Right lobe of liver (tissue), 6 donors: ENCODE data around the gene FNDC4. TPM values are rescaled to one million over a fixed set of nuclear protein-coding genes. Genes with fewer than 3 reads are reported as not detected.
"Not testable (repeated sequence)": the region's sequence is repeated elsewhere in the genome, so short reads cannot be mapped to it uniquely, and the experiment has no call there.

Source experiments
- ATAC-seq, 4 donors: fragments of 200-7000 bp; cut with Tn5 transposase; one replicate each; pipeline ENCODE4 v1.9.1; 2020; ENCODE audit warnings: mild to moderate bottlenecking in 4 of 4, moderate library complexity in 4 of 4
- DNase-seq, 3 donors: peaks; one replicate each; pipeline ENCODE4 v3.0.0-alpha.2; 2020
- H3K27ac ChIP-seq, 3 donors: fragments of 200-600 bp; one replicate each; pipeline ENCODE4 v1.8.0; 2022
- H3K27me3 ChIP-seq, 2 donors: fragments of 200-600 bp; one replicate each; pipeline ENCODE4 v1.8.0; 2022
- H3K36me3 ChIP-seq, 4 donors: fragments of 200-600 bp; sonication (generic) in 1 of 4; one replicate each; pipeline versions ENCODE4 v1.5.1 to v1.8.0; 2017 to 2022; ENCODE audit warnings: control low read depth in 1 of 4
- H3K4me1 ChIP-seq, 4 donors: fragments of 200-600 bp; sonication (generic) in 1 of 4; one replicate each; pipeline versions ENCODE4 v1.5.1 to v1.8.0; 2017 to 2022; ENCODE audit warnings: control low read depth in 1 of 4
- H3K4me3 ChIP-seq, 3 donors: fragments of 200-600 bp; one replicate each; pipeline ENCODE4 v1.8.0; 2022
- H3K9me3 ChIP-seq, 4 donors: fragments of 200-600 bp; sonication (generic) in 1 of 4; one replicate each; pipeline versions ENCODE4 v1.5.1 to v1.8.0; 2017 to 2022; ENCODE audit warnings: control low read depth in 1 of 4
- POLR2A ChIP-seq: fragments of 450-650 bp; IDR thresholded peaks from one replicate; pipeline ENCODE4 v1.6.1; 2017; ENCODE audit warnings: antibody characterized with exemption, mild to moderate bottlenecking
- WGBS: methylation state at CpG from one replicate; pipeline ENCODE4 v1.1.6; 2018; ENCODE audit warnings: low coverage, low lambda C conversion rate; ENCODE audit not compliant: insufficient coverage; ENCODE audit errors: missing lambda C conversion rate; 5-methylcytosine and 5-hydroxymethylcytosine counted together
- intact Hi-C, 2 donors: fragments of 100-400 bp; cut with DNase I; formaldehyde crosslinking; loops; one replicate each; pipeline versions ENCODE4 v1.11.2 to v1.14.1; 2022
- long read RNA-seq: library from polyadenylated mRNA; unstranded; transcript quantifications from one replicate; pipeline ENCODE4 v2.0.0, GENCODE V29; 2019
- total RNA-seq, 6 experiments: library from RNA; depleted of rRNA in 2 of 6; stranded (reverse); fragments of >200 nt in 2 of 6; fragmentation: NEBNext Ultra II Directional in 3 of 6; extraction: Animal tissue kit (Norgen Biotek cat#: 25700) in 3 of 6; gene quantifications; one replicate each; pipeline versions ENCODE4 v1.1.0 to v1.2.4, GENCODE V29; 2016 to 2023
- TF ChIP-seq, protein P1 (sequence below), 4 donors: fragments of 200-600 bp in 3 of 4; fragments of 450-650 bp in 1 of 4; IDR thresholded peaks; one replicate each; pipeline versions ENCODE4 v1.5.1 to v1.8.0; 2016 to 2022; ENCODE audit warnings: antibody characterized with exemption in 4 of 4, mild to moderate bottlenecking in 2 of 4
- donor health status: DM: no; HTN: yes; CAD: no.
- donor health status: DM: no; HTN: no; CAD: no.
- donor health status: DM: no; HTN: no; CAD: no.
- donor health status: DM: no; HTN: yes; CAD: no.
- donor health status: DM: no; HTN: yes; CAD: no.

Gene FNDC4, protein sequence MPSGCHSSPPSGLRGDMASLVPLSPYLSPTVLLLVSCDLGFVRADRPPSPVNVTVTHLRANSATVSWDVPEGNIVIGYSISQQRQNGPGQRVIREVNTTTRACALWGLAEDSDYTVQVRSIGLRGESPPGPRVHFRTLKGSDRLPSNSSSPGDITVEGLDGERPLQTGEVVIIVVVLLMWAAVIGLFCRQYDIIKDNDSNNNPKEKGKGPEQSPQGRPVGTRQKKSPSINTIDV
- 100 to 1,000 TPM in 2 of 6 experiments, 10 to 100 TPM in 4; 29.9 to 123 (median 65.1) TPM for total RNA-seq
- long read RNA-seq, partial matches to known transcripts, result 8 of 8 reads
- long read RNA-seq, other reads (novel, unspliced or antisense), result 0 of 8 reads

DNA sequence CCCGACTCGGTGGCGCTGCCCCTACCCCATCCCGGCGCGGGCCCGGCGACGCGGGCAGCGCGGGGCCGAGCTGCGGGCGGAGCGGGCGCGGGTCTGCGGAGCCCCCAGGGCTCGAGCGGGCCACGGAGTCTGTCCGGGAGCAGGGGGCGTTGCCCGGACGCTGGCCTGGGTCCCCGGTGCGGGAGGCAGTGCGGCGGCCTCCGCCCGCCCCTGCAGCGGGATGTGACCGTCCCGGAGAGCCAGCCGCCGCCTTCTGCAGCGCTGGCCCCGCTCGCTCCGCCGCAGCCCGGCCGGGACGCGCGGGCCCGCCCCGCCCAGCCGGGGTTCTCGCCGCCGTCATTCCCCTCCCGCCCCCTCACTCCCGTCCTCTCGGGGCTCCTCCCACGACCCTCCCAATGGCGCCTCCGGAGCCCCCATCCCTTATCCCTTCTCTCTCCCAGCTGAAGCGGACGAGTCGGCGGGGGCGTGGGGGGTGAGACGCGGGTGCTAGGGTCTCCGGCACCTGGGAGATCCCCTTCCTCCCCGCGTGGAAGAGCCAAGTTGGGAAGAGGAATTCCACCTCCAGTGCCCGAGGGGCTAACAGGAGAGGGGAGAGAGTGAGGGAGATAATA lies at the start of gene FNDC4:
Gene FNDC4, minus strand, starts transcription at position 257 of the 611 bp plus-strand sequence. CDS start 521 bp downstream, outside the sequence.
- Histone ChIP-seq H3K4me1 (peaks cover 0 to 43% (median 9%) of the 10 kb centered on the region in 4 donors), H3K36me3 (peaks cover 0 to 7% (median 0%) of the 10 kb centered on the region in 4 donors), H3K9me3 (no peaks in the 10 kb centered on the region), H3K27me3 (no peaks in the 10 kb centered on the region), H3K27ac (peak within 1 kb of the TSS; percentile 81 to 95 (median 92)), H3K4me3 (peak within 1 kb of the TSS; percentile 58 to 73 (median 63))
- WGBS, result 0% methylated on average over 11 of the region's 70 CpGs
- DNase-seq (peak; percentile 48 to 58 (median 56)), ATAC-seq (peak; percentile 3 to 33 (median 16))
- intact Hi-C loops, result no loop called here
- TF ChIP-seq, protein P1, sequence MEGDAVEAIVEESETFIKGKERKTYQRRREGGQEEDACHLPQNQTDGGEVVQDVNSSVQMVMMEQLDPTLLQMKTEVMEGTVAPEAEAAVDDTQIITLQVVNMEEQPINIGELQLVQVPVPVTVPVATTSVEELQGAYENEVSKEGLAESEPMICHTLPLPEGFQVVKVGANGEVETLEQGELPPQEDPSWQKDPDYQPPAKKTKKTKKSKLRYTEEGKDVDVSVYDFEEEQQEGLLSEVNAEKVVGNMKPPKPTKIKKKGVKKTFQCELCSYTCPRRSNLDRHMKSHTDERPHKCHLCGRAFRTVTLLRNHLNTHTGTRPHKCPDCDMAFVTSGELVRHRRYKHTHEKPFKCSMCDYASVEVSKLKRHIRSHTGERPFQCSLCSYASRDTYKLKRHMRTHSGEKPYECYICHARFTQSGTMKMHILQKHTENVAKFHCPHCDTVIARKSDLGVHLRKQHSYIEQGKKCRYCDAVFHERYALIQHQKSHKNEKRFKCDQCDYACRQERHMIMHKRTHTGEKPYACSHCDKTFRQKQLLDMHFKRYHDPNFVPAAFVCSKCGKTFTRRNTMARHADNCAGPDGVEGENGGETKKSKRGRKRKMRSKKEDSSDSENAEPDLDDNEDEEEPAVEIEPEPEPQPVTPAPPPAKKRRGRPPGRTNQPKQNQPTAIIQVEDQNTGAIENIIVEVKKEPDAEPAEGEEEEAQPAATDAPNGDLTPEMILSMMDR (IDR thresholded peaks at IDR 0.05), result no peak
- peak; percentile 82 for TF ChIP-seq POLR2A

DNA sequence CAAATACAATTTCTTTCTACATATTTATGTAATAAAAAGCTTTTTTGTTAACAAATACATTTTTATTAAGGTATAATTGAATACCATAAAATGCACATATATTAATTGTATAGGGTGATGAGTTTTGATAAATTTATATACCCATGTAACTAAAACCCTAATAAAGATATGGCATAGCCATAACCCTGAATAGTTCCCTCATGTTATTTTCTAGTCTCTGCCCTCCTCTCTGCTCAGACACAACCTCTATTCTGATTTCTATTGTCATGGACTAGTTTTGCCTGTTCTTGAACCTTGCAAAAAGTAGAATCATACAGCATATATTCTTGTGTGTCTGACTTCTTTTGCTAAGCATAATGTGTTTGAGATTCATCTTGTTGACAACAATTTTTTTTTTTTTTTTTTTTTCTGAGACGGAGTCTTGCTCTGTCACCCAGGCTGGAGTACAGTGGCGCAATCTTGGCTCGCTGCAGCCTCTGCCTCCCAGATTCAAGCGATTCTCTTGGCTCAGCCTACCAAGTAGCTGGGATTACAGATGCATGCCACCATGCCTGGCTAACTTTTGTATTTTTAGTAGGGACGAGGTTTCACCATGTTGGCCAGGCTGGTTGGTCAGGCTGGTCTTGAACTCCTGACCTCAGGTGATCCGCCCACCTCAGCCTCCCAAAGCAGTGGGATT lies 49.3 kb upstream of the FNDC4 start:
- H3K4me3 ChIP-seq, result no peak overlapping the region
- 84% methylated on average over 6 of the region's 6 CpGs for WGBS
- DNase-seq (no peak), ATAC-seq (no peak)
- intact Hi-C loops, result no loop called here
- H3K36me3 ChIP-seq, result no peaks in the 10 kb centered on the region
- TF ChIP-seq POLR2A, result no peak
- TF ChIP-seq, protein P1 (IDR thresholded peaks at IDR 0.05), result no peak
- H3K9me3 ChIP-seq, result no peaks in the 10 kb centered on the region
- no peak overlapping the region for H3K27ac ChIP-seq
- no peaks in the 10 kb centered on the region for H3K27me3 ChIP-seq
- H3K4me1 ChIP-seq, result no peaks in the 10 kb centered on the region

DNA sequence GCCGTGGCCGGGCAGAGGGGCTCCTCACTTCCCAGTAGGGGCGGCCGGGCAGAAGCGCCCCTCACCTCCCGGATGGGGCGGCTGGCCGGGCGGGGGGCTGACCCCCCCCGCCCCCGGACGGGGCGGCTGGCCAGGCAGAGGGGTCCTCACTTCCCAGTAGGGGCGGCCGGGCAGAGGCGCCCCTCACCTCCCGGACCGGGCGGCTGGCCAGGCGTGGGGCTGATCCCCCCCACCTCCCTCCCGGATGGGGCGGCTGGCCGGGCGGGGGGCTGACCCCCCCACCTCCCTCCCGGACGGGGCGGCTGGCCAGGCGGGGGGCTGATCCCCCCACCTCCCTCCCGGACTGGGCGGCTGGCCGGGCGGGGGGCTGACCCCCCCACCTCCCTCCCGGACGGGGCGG lies 44.6 kb upstream of the FNDC4 start:
- H3K9me3 ChIP-seq, H3K4me3 ChIP-seq, H3K27me3 ChIP-seq, ATAC-seq, H3K4me1 ChIP-seq, H3K36me3 ChIP-seq, DNase-seq, intact Hi-C loops, H3K27ac ChIP-seq: not testable (repeated sequence)
- WGBS, result 95% methylated on average over 4 of the region's 35 CpGs

DNA sequence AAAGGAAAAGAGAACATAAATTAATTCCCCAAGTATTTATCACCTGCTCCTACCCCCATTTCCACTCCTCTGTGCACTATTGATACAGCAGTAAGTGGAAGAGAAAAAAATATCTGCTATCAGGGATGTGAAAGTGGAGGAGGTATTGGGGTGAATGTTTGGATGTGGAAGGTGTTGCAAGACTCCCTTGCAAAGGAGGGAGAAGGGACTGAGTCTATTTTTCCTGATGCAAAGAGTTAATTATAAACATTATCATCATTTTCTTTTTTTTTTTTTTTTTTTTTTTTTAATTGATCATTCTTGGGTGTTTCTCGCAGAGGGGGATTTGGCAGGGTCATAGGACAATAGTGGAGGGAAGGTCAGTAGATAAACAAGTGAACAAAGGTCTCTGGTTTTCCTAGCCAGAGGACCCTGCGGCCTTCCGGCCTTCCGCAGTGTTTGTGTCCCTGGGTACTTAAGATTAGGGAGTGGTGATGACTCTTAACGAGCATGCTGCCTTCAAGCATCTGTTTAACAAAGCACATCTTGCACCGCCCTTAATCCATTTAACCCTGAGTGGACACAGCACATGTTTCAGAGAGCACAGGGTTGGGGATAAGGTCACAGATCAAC lies 43.9 kb upstream of the FNDC4 start:
- ATAC-seq, H3K36me3 ChIP-seq, DNase-seq, H3K27me3 ChIP-seq, H3K27ac ChIP-seq, H3K9me3 ChIP-seq, intact Hi-C loops, H3K4me3 ChIP-seq, H3K4me1 ChIP-seq: not testable (repeated sequence)
- 80% methylated on average over 4 of the region's 6 CpGs for WGBS

DNA sequence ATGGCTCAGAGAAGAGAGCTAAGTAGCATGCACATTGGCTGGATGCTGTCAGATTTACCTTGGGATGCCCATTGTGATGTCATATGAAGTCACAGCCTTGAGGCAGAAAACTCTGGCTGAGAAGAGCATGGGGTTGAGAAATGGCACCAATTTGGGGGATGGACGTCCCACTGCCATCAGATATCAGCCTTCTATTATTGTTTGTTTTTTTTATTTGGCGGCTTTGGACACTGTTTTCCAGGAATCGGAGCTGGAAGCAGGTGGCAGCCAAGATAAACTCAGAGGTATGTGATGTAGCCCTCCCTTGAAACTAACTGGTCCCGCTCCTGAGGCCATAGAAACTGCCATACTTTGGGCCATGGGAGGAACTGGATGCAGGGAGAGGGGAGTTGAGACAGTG lies 42.3 kb upstream of the FNDC4 start:
- intact Hi-C loops, result no loop called here
- ATAC-seq (no peak), DNase-seq (no peak)
- Histone ChIP-seq H3K27me3 (no peaks in the 10 kb centered on the region), H3K36me3 (no peaks in the 10 kb centered on the region), H3K9me3 (no peaks in the 10 kb centered on the region), H3K4me1 (no peaks in the 10 kb centered on the region), H3K4me3 (no peak overlapping the region), H3K27ac (no peak overlapping the region)
- WGBS, result 52% methylated on average over 4 of the region's 4 CpGs
- no peak for TF ChIP-seq POLR2A
- TF ChIP-seq, protein P1 (IDR thresholded peaks at IDR 0.05), result no peak
